Right ventricle myocardium superior (tissue), 1 donor: Measurements from ENCODE around the gene HS3ST1. TPM values are rescaled to one million over a fixed set of nuclear protein-coding genes. Genes with fewer than 3 reads are reported as not detected.

Experiments
- ATAC-seq: fragments of 200-7000 bp; cut with Tn5 transposase; one replicate; pipeline ENCODE4 v1.9.1; 2020; ENCODE audit warnings: mild to moderate bottlenecking; ENCODE audit not compliant: poor library complexity
- DNase-seq: peaks from one replicate; pipeline ENCODE4 v3.0.0-alpha.2; 2020
- intact Hi-C: fragments of 100-400 bp; cut with DNase I; formaldehyde crosslinking; loops from one replicate; pipeline ENCODE4 v1.11.2; 2022
- microRNA-seq: library from miRNA; unstranded; fragments of <30 nt; microRNA quantifications from one replicate; pipeline ENCODE4 v1.2.0, GENCODE V29; 2020
- total RNA-seq: library from RNA; stranded (reverse); fragmentation: NEBNext Ultra II Directional; extraction: Animal tissue kit (Norgen Biotek cat#: 25700); gene quantifications from one replicate; pipeline ENCODE4 v1.2.1, GENCODE V29; 2021
- donor health status: DM: no; HTN: yes; CAD: no; lungs with severe emphysema.

Gene HS3ST1
- total RNA-seq, 1 donor from 2014 or later, result 1.2 TPM

DNA sequence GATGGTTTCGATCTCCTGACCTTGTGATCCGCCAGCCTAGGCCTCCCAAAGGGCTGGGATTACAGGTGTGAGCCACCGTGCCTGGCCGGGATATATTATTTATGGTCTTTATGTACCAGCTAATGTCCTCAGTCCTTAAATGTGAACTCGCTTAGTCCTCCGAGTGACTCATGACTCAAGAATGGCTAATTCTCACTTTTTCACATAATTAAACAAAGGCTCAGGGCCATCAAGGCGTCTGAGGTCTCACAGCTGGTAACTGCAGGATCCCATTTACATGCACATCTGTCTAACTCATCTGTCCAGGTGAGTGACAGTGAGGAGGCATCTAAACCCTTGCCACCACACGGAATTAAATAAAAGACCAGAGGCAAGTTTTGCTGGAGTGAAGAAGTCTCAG lies 73.5 kb downstream of the HS3ST1 start:
- ATAC-seq, result no peak
- DNase-seq, result no peak
- intact Hi-C loops, result no loop called here

DNA sequence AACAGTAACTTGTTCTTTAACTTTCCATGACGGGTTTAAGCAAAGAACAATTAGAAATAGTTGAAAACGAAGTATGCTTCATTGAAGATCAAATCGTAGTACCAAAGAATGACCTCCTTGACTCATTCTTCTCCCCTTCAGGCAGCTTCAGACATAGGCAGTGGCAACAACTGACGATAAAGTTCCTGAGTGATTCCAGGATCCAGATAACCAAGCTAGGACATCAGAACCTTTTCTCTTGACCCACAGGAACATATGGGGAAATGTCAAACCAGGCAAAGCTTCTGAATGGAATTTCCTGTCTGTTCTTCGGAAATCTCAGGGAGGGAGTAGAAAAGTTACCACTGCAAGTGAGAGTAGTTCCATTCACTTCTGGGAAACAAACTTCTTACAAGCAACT lies 74.2 kb downstream of the HS3ST1 start:
- ATAC-seq (no peak), DNase-seq (no peak)
- intact Hi-C loops, result no loop called here

DNA sequence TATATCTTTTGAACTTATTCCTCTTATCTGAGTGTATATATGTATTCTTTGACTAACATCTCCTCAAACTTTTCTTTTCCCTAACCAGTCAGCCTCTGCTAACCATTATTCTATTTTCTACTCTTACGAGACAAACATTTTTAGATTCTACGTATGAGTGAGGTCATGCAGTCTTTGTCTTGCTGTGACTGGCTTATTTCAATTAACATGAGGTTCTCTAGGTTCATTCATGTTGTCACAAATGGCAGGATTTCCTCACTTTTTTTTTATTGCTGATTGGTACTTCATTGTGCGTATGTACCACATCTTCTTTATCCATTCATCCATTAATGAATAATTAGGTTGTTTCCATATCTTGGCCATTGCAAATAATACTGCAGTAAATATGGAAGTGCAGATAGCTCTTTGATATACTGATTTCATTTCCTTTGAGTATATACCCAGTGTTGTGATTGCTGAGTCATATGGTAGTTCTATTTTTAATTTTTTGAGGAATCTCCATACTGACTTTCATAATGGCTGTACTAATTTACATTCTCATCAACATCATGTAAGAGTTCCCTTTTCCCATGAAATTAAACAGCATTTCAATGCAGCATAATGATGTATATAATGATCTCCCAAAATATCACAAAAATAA lies 80.1 kb downstream of the HS3ST1 start:
- ATAC-seq (no peak), DNase-seq (no peak)
- intact Hi-C loops, result no loop called here

DNA sequence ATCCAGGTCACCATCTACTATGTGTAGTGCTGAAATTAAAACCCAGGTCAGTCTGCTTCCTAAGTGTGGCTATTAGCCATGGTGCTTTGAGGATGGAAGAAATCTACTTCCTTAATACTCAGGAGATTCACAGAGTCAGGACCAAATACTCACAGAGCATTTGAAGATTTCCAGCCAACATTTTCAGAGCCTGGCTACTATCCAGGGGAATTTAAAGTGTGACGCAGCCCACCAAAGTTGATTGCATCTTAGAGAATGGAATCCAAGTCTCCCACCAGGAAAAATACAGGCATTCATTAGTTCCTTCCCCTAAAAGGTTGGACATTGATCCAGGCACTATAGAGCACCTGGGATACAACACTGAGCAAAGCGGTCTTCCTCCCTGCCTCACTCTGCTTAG lies 83.8 kb downstream of the HS3ST1 start:
- intact Hi-C loops, result no loop called here
- DNase-seq (no peak), ATAC-seq (no peak)

DNA sequence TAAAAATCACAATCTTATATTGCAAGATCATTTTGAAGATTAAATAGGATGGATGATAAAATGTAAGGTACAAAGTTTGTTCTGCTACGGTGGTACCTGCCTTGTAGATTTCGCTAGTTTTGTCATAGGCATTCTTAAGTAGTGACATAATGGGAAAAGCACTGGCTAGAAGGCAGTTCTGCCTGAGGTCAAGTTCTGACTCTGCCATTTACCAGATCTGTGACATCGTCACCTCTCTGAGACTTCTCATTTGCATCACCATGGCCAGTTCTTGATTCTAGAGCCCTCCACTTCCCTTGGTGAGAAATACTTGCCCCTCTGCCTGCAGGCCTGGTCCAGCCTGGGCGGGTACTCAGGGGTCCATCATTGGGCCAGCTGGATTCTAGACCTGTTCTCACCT lies 85.2 kb downstream of the HS3ST1 start:
- intact Hi-C loops, result no loop called here
- ATAC-seq (no peak), DNase-seq (no peak)

Small RNA genes lying within 50 kb of the gene (microRNA-seq; reads per million reads assigned to microRNA genes)
- gene MIR572, result not detected
